Activated naive CD8-positive, alpha-beta T cell treated with anti-CD3 and anti-CD28 coated beads for 36 hours (primary cell): ENCODE results near the gene MAP2K3. TPM values are rescaled to one million over a fixed set of nuclear protein-coding genes. Genes with fewer than 3 reads are reported as not detected.

Experiments
- DNase-seq: peaks from one replicate; pipeline ENCODE4 v3.0.0; 2021
- H3K27ac Mint-ChIP-seq: one replicate; pipeline ENCODE4 v1.8.0; 2022; ENCODE audit warnings: mild to moderate bottlenecking, moderate library complexity, mixed read lengths
- H3K27me3 Mint-ChIP-seq: one replicate; pipeline ENCODE4 v1.8.0; 2022; ENCODE audit warnings: mild to moderate bottlenecking, mixed read lengths
- H3K36me3 Mint-ChIP-seq: one replicate; pipeline ENCODE4 v1.8.0; 2021; ENCODE audit warnings: mild to moderate bottlenecking, mixed read lengths
- H3K4me1 Mint-ChIP-seq: one replicate; pipeline ENCODE4 v1.8.0; 2021; ENCODE audit warnings: mixed read lengths
- H3K4me3 Mint-ChIP-seq: one replicate; pipeline ENCODE4 v1.8.0; 2022; ENCODE audit warnings: mild to moderate bottlenecking, moderate library complexity, mixed read lengths
- H3K9me3 Mint-ChIP-seq: one replicate; pipeline ENCODE4 v1.8.0; 2022; ENCODE audit warnings: mixed read lengths
- total RNA-seq, 2 experiments: library from RNA; stranded (reverse); gene quantifications; one replicate each; pipeline ENCODE4 v1.2.3, GENCODE V29; 2021

MAP2K3 gene
- total RNA-seq, 2 experiments from 2014 or later = 136 to 139 TPM

DNA sequence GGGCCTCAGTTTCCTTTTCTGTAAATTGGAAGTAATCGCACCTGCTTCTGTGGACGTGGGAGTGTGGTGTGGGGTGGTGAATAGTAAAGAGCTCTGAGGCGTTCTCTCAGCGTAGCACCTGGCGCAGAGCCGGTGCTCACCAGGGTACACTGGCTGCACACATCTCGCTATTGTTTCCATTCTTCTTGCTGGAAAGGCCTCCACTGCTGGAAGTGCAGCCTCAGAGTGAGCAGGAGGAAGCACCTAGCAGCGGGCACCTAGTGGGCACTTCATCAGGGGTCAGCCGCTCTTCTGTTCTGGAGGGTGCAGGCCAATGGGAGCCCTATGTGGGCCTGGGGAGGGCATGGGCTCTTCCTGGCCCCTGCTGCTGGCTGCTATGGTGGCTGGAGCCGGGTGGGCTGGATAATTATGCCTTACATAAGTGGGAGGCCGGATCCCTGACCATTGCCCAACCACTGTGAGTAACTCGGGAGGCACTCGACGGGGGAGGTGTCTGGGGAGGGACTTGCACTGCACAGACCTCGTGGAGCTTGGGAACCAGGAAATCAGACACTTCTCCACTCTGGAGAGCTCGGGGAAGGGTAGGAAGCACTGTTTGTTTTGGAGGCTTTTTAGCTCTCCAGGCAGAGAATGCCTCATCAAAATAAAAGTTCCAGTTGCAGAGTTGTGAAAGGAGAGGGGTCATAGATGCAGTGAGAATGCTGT is 1.7 kb downstream of the MAP2K3 start:
- H3K36me3 Mint-ChIP-seq = peaks cover 22% of the 10 kb centered on the region
- peaks cover 38% of the 10 kb centered on the region for H3K4me1 Mint-ChIP-seq
- peaks cover 1% of the 10 kb centered on the region for H3K9me3 Mint-ChIP-seq
- H3K27me3 Mint-ChIP-seq = peaks cover 5% of the 10 kb centered on the region
- H3K4me3 Mint-ChIP-seq = peak overlapping the region; percentile 99
- peak; percentile 17 for DNase-seq
- peak overlapping the region; percentile 96 for H3K27ac Mint-ChIP-seq

DNA sequence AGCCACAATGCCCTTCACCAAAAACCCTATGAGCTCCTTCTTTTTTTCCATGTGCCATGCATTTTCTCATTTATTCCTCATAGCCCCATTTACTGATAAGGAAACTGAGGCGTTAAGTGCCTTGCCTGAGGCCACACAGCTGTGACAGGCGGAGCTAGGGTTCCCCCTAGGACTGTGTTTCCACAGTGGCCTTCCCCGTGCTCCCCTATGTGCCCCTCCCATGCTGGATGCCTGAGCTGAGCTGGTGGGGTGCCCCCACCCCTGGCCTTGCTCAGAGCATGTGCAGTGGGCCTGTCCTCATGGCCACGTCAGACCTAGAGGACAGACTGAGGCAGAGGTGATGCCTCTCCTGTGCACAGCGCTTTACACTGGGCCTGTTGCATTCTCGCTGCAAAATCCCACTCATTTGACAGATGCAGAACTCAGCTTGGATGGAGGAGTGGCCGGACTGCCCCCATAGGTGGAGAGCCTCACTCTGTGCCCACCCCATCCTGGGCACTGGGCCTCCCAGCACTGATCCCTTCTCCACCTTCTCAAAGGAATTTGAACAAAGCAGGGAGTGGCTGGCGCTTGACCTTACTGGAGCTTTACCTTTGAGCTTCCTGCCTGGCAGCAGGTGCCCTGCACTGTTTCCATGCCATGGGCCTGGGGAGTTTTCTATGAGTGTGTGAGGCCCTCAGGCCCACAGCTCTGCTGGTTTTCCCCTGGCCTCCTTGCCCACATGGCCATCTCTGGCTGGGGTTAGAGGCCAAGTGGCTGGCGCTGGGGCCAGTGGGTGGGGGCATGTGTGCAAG is 2.6 kb downstream of the MAP2K3 start:
- Mint-ChIP-seq H3K4me3 (peak overlapping the region; percentile 99), H3K36me3 (peaks cover 24% of the 10 kb centered on the region), H3K27me3 (peaks cover 5% of the 10 kb centered on the region), H3K27ac (peak overlapping the region; percentile 96), H3K4me1 (peaks cover 37% of the 10 kb centered on the region), H3K9me3 (peaks cover 1% of the 10 kb centered on the region)
- DNase-seq = peak; percentile 59

DNA sequence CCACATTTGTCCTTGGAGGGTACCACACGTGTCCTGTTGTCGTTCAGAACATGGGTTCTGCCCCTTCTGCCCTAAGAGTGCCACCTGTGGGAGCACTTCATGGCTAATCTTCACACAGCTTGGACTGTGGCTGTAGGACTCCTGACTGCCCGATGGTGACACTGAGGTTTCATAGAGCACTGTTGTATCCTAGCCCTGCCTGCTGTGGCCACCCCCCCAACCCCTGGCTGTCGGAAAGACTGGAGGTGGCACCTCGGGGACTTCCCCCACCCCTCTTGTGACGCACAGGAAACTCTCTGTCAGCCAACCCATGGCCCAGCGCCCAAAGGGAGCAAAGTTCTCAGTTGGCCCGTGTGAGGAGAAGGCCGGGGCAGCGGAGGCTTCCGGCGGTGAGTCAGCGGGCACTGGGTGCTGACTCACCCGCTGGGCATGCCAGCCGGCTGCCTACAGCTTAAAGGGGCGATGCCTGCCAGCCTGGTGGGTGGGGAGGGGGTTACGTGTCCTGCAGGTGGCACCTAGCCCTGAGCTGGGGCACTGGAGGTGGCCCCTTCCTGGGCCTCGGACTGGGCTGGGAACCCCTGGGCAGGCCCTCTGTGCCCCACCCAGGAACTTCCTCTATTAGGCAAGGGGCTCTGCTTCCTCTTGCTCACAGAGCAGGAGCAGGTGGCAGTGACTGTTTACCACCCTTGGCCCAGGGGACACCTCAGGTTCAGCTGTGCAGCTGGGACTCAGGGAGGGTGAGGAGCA is 3.4 kb downstream of the MAP2K3 start:
- peaks cover 8% of the 10 kb centered on the region for H3K27me3 Mint-ChIP-seq
- peaks cover 26% of the 10 kb centered on the region for H3K36me3 Mint-ChIP-seq
- H3K4me1 Mint-ChIP-seq = peaks cover 34% of the 10 kb centered on the region
- H3K9me3 Mint-ChIP-seq = peaks cover 1% of the 10 kb centered on the region
- peak overlapping the region; percentile 99 for H3K4me3 Mint-ChIP-seq
- DNase-seq = peak; percentile 97
- H3K27ac Mint-ChIP-seq = peak overlapping the region; percentile 96

DNA sequence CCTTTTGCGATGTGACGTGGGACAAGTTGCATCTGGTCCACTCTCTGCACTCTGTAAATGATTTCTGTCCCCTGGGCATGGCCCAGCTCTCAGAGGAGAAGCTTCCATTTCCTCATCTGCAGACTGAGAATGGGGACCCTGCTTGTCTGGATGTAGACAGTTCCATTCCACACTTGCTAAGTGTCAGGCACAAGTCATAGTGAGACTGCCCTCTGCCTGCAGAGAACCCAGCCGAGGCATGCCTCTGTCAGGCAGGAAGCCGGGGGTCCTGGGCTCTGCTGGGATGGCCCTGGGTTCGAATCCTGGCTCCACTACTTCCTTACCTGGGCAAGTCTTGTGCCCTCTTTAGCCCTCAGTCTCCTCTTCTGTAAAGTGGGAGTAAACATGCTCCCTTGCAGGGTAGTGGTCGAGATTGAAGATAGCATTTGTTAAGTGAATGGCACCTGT is 4.1 kb downstream of the MAP2K3 start:
- Mint-ChIP-seq H3K4me3 (peak overlapping the region; percentile 99), H3K9me3 (peaks cover 1% of the 10 kb centered on the region), H3K27ac (peak overlapping the region; percentile 96), H3K27me3 (peaks cover 8% of the 10 kb centered on the region), H3K36me3 (peaks cover 26% of the 10 kb centered on the region), H3K4me1 (peaks cover 29% of the 10 kb centered on the region)
- DNase-seq = peak; percentile 57

DNA sequence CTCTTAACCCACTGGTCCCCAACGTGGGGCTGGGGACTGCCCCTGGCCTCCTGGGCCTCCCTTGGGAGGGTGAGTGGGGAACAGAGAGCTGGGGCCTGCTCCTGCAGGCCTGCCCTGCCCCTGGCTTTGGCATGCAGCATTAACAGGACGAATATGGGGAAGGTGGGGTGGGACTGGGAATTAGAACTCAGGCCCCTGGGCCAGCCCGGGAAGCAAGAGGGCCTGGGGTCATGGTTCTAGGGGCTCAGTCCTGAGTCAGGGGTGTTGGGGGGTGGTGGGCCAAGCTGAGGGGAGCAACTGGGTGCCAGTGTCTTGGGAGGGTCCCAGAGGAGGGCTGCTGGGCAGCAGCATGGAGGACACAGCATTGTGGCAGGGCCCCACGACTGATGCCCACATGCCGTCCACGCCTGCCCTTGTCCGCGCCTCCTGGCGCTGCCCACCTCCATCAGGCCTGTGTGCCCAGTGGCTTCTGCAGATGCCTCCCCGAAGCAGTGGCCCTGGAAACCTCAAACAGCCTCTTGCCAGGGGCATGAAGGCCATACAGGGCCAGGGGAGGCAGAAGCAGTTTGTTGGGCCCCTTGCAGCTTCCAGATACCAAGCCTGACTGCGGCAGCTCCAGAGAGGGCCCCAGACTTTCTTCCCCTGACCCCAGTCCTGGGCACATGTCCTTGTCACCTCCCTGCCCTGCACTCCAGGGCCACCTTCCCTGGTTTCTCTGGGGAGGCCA is 4.8 kb downstream of the MAP2K3 start:
- Mint-ChIP-seq H3K4me1 (peaks cover 32% of the 10 kb centered on the region), H3K9me3 (peaks cover 1% of the 10 kb centered on the region), H3K27ac (peak overlapping the region; percentile 96), H3K4me3 (peak overlapping the region; percentile 99), H3K36me3 (peaks cover 28% of the 10 kb centered on the region), H3K27me3 (peaks cover 8% of the 10 kb centered on the region)
- no peak for DNase-seq

DNA sequence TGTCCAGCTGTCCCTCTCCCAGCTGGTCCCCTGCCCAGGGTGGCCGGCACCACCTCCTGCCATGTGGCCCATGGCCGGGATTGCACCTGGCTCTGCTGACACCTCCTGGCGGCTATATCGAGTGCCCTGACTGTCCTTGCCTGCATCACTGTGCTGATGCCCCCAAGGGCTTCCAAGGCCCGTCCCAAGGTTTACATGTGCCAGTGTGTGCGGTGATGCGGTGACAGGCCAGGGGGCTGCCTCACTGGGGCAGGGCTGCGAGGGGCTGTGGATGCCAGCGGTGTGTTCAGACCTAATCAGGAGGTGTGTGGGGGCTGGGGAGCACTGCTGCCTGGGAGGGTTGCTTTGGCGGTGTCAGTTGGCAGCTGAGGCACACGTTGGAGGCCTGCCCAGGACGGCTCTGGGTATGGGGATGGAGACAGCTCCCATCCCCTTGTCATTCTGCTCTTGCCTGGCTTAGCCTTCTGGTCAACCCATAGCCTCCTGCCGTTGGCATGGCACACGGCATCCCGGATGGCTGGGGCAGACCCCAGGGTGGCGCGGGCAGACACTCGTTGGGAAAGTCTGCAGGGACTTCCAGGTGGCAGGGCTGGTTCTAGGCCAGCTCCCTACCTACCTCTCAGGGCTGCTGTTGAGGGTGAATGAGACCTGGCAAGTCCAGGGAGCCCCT is 5.5 kb downstream of the MAP2K3 start:
- Mint-ChIP-seq H3K27me3 (peaks cover 8% of the 10 kb centered on the region), H3K36me3 (peaks cover 32% of the 10 kb centered on the region), H3K4me3 (no peak overlapping the region), H3K4me1 (peaks cover 37% of the 10 kb centered on the region), H3K9me3 (peaks cover 1% of the 10 kb centered on the region), H3K27ac (no peak overlapping the region)
- DNase-seq = no peak

DNA sequence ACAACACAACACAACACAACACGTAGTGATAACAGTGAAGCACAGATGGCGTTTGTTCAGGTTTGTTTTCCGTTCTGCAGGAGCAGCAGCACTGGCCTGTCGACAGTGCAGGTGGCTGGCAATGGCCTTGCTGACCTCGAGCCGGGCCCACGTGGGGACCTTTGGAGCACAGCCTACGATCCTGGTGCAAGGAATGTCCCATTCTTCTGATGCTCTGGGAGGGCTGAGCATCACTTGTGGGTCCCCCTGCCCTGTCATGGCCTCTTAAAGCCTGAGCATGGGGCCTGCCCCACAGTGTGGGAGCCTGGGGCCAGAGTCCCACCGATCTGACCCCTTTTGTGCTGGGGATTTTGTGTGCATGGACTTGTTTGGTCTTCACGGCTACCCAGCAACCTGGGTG is 6.8 kb downstream of the MAP2K3 start:
- Mint-ChIP-seq H3K9me3 (peaks cover 1% of the 10 kb centered on the region), H3K4me1 (peaks cover 36% of the 10 kb centered on the region), H3K27ac (no peak overlapping the region), H3K27me3 (peaks cover 8% of the 10 kb centered on the region), H3K36me3 (peaks cover 20% of the 10 kb centered on the region), H3K4me3 (no peak overlapping the region)
- no peak for DNase-seq

DNA sequence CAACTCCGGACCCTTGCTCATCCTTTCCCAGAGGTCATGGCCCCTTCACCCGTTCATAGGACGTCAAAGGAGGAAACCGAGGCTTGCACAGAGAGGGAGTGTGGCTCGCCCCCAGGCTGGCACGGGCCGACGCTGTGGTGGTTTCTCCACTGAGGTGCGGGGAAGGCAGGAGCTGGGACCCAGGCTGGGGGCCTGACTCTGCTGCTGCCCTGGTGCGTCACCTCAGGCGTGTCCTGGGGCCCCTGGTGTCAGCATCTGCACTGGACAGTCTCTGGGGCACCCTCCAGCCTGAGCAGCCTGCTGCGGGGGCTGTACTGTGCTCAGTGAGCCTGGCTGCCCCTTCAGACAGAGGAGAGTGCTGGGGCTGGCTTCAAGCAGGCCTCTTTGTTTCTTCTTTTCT is 7.4 kb downstream of the MAP2K3 start:
- no peak for DNase-seq
- H3K36me3 Mint-ChIP-seq = peaks cover 17% of the 10 kb centered on the region
- peaks cover 1% of the 10 kb centered on the region for H3K9me3 Mint-ChIP-seq
- no peak overlapping the region for H3K27ac Mint-ChIP-seq
- peaks cover 32% of the 10 kb centered on the region for H3K4me1 Mint-ChIP-seq
- no peak overlapping the region for H3K4me3 Mint-ChIP-seq
- H3K27me3 Mint-ChIP-seq = peaks cover 8% of the 10 kb centered on the region

DNA sequence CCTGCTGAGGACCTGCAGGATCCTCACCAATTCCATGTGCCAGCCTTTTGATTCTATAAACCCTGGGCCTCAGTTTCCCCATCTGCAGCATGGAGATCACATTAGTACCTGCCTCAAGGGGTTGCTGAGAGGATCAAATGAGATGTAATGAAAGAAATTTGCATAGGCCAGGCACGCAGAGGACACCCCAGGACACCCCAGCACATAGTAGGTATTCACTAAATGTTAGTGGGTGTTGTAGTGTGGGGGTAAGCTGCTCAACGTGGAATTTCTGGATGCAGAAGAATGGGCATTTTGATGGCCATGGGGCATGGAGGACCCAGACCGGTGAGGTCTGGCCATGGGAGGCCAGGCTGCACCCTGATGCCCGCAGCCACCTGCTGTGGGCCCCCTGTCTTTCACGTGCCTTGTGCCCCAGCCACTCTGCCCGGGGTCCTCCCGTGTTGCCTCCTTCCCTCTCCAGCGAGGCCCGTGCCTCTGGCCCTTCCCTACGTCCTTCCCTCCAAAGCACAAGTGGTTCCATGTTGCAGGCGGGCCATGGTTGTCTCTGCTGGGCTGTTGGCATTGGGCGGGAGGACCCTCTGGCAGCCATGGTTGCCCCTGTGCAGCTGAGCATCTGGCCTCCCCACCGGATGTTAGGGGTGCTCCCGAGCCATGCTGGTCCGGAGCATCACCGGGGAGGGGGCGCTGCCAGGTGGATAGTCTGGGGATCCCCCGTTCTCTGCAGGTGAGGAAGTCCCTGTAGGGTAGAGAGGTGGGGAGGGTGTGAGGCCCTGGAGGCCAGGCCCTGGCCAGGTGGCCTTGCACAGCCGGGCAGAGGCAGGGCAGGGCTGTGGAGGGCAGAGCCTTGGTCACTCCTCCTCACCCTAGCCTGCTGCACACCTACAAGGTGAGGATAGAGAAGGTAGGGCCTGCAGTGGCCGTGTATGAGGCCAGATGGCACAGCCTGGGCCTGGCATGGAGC is 8.6 kb downstream of the MAP2K3 start:
- H3K36me3 Mint-ChIP-seq = peaks cover 11% of the 10 kb centered on the region
- peaks cover 8% of the 10 kb centered on the region for H3K27me3 Mint-ChIP-seq
- H3K4me3 Mint-ChIP-seq = no peak overlapping the region
- H3K4me1 Mint-ChIP-seq = peaks cover 26% of the 10 kb centered on the region
- no peak for DNase-seq
- no peak overlapping the region for H3K27ac Mint-ChIP-seq
- peaks cover 1% of the 10 kb centered on the region for H3K9me3 Mint-ChIP-seq

DNA sequence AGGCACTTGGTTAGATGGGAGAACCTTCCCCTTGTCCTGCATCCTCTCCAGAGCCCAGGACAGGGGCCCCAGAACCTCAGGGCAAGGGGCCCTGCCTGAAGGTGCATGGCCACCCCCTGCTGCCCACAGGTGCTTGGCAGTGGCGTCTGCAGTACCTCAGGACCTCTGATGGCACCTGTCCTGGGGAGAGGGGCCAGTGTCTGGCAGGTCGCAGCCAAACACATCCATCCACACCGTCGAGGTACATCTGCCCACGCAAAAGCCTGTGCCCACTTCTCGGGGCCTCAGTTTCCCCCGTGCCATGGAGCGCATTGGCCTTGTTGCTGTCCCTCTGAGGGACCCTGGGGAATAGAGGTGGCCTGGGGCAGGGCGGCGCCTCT is 9.3 kb downstream of the MAP2K3 start:
- no peak overlapping the region for H3K27ac Mint-ChIP-seq
- peaks cover 20% of the 10 kb centered on the region for H3K4me1 Mint-ChIP-seq
- H3K4me3 Mint-ChIP-seq = no peak overlapping the region
- no peak for DNase-seq
- peaks cover 10% of the 10 kb centered on the region for H3K36me3 Mint-ChIP-seq
- H3K27me3 Mint-ChIP-seq = peaks cover 8% of the 10 kb centered on the region
- peaks cover 1% of the 10 kb centered on the region for H3K9me3 Mint-ChIP-seq

DNA sequence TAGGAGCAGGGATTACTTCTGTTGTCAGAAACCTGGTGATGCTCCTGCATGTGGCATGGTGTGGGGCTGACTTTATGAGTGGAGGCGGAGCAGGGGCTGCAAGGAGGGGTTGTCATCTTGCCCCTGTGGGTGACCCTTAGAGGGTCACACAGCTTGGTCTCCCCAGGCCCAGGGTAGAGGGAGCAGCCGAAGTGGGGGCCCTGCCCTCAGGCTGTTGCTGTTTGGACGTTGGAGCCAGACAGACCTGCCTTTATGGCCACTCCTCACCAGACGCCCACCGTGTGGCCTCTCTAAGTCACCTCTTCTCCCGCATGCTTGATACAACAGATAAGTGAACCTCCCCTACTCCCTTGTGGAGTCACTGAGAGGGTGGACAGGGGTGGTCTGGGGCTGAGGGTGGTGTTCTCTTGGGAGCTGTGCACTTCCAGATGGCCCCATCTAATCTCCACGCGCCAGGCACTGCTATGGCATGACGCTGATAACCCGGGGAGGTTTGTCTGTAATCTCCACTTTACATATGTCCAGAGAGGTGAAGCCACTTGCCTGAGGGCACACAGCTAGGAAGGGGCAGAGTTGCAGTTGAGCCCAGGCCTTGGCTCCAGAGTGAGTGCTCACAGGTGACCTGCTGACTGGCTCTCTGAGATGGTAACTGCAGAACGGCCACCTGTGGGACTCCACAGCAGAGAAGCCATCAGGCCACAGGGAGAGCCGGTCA is 10.0 kb downstream of the MAP2K3 start:
- H3K27ac Mint-ChIP-seq = peak overlapping the region; percentile 4
- no peak for DNase-seq
- peaks cover 1% of the 10 kb centered on the region for H3K9me3 Mint-ChIP-seq
- H3K4me1 Mint-ChIP-seq = peaks cover 19% of the 10 kb centered on the region
- peaks cover 8% of the 10 kb centered on the region for H3K27me3 Mint-ChIP-seq
- H3K4me3 Mint-ChIP-seq = no peak overlapping the region
- H3K36me3 Mint-ChIP-seq = peaks cover 14% of the 10 kb centered on the region

DNA sequence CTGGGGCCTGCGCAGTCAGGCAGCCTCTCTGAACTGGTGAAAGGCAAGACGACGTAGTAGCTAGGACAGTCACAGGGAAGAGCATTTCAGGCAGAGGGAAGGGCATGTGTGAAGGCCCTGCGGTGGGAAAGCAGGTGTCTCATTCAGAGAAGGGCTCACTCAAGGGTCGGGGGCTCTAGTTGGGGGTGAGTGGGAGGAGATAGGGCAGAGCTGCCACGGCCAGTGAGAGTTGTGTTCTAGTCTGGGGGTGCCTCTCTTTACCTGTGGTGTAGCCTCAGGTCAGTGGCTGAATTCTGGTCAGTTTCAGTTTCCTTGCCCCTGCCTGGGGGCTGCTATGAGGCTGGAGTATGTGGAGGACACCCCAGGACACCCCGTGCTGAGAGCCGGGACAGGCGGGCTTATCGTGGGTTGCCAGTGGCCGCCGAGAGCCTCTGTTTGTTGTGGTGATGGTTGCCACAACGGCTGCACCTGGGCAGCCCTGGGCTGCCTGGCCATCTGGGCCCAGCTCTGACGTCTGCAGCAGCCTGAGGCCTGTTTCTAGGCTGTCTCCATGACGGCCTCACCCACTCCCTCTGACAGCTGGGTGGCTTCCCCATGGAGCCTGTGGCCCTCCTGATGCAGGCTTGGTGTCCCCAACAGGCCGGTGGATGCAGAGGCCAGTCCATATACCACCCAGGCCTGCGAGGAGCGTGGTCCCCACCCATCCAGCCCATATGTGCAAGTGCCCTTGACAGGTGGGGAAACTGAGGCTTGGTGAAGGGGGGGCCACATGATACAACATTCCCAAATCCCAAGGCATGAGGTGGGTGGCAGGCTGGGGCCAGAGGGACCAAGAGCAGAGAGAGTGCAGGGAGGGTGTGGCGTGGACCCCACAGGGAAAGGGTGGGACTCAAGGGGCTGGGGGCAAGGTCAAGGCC is 10.8 kb downstream of the MAP2K3 start:
- H3K4me3 Mint-ChIP-seq = no peak overlapping the region
- DNase-seq = no peak
- peaks cover 1% of the 10 kb centered on the region for H3K9me3 Mint-ChIP-seq
- peak overlapping the region; percentile 4 for H3K27ac Mint-ChIP-seq
- H3K36me3 Mint-ChIP-seq = peaks cover 18% of the 10 kb centered on the region
- H3K27me3 Mint-ChIP-seq = peaks cover 7% of the 10 kb centered on the region
- H3K4me1 Mint-ChIP-seq = peaks cover 17% of the 10 kb centered on the region
